Activated CD8-positive, alpha-beta T cell treated with anti-CD3 and anti-CD28 coated beads for 36 hours (primary cell): ENCODE measurements around the gene MYH2. TPM values are rescaled to one million over a fixed set of nuclear protein-coding genes. Genes with fewer than 3 reads are reported as not detected.

Experiments used
- ATAC-seq: fragments of 200-7000 bp; cut with Tn5 transposase; one replicate; pipeline ENCODE4 v1.10.0; 2021; ENCODE audit warnings: mild to moderate bottlenecking, moderate library complexity
- CTCF ChIA-PET: fragments of 350-600 bp; sonication (Branson Sonifier 250); formaldehyde crosslinking; loops from one replicate; lab custom pipeline; 2021; ENCODE audit warnings: antibody characterized with exemption; lab: Charles Lee
- POLR2A ChIA-PET: fragments of 350-600 bp; sonication (Branson Sonifier 250); formaldehyde crosslinking; loops from one replicate; lab custom pipeline; 2021; ENCODE audit warnings: antibody characterized with exemption; lab: Charles Lee
- DNase-seq: peaks from one replicate; pipeline ENCODE4 v3.0.0-alpha.2; 2020
- H3K27ac Mint-ChIP-seq: one replicate; pipeline ENCODE4 v1.8.0; 2021; ENCODE audit warnings: mild to moderate bottlenecking, mixed read lengths
- H3K27me3 Mint-ChIP-seq: one replicate; pipeline ENCODE4 v1.8.0; 2021; ENCODE audit warnings: mixed read lengths
- H3K36me3 Mint-ChIP-seq: one replicate; pipeline ENCODE4 v1.8.0; 2021; ENCODE audit warnings: low read depth, mixed read lengths
- H3K4me1 Mint-ChIP-seq: one replicate; pipeline ENCODE4 v1.8.0; 2021; ENCODE audit warnings: low read depth, mixed read lengths
- H3K4me3 Mint-ChIP-seq: one replicate; pipeline ENCODE4 v1.8.0; 2021; ENCODE audit warnings: mild to moderate bottlenecking, moderate library complexity, mixed read lengths
- H3K9me3 Mint-ChIP-seq: one replicate; pipeline ENCODE4 v1.8.0; 2021; ENCODE audit warnings: mixed read lengths
- CTCF ChIP-seq: fragments of 200-600 bp; IDR thresholded peaks from one replicate; pipeline ENCODE4 v1.8.0; 2022; ENCODE audit warnings: antibody characterized with exemption, mild to moderate bottlenecking
- intact Hi-C: fragments of 100-400 bp; cut with micrococcal nuclease; formaldehyde crosslinking; loops from one replicate; pipeline ENCODE4 v1.10.0; 2022
- total RNA-seq, 2 experiments: library from RNA; stranded (reverse); gene quantifications; one replicate each; pipeline ENCODE4 v1.2.3, GENCODE V29; 2021

Gene MYH2
- total RNA-seq, 2 experiments from 2014 or later, result not detected

- Mint-ChIP-seq H3K27me3 (peaks cover 1% of the 10 kb centered on the region), H3K4me1 (no peaks in the 10 kb centered on the region), H3K36me3 (no peaks in the 10 kb centered on the region), H3K27ac (no peak overlapping the region), H3K9me3 (no peaks in the 10 kb centered on the region), H3K4me3 (no peak overlapping the region)
- no peak for DNase-seq
- ChIA-PET CTCF (no interaction called here), POLR2A (no interaction called here)
- ATAC-seq, result no peak
- intact Hi-C loops, result no loop called here
- no peak for TF ChIP-seq CTCF
These were observed 17.4 kb downstream of the MYH2 start for GRCh38 chr17:10532026-10532425.

- intact Hi-C loops, result no loop called here
- peaks cover 6% of the 10 kb centered on the region for H3K27me3 Mint-ChIP-seq
- H3K4me3 Mint-ChIP-seq, result no peak overlapping the region
- DNase-seq, result no peak
- H3K27ac Mint-ChIP-seq, result no peak overlapping the region
- no peak for ATAC-seq
- H3K4me1 Mint-ChIP-seq, result no peaks in the 10 kb centered on the region
- H3K36me3 Mint-ChIP-seq, result no peaks in the 10 kb centered on the region
- no peaks in the 10 kb centered on the region for H3K9me3 Mint-ChIP-seq
- ChIA-PET CTCF (no interaction called here), POLR2A (no interaction called here)
- TF ChIP-seq CTCF, result no peak
These were observed 22.0 kb downstream of the MYH2 start for GRCh38 chr17:10527419-10527818.

- ATAC-seq (no peak), DNase-seq (no peak)
- Mint-ChIP-seq H3K9me3 (no peaks in the 10 kb centered on the region), H3K4me3 (no peak overlapping the region), H3K27ac (no peak overlapping the region), H3K4me1 (no peaks in the 10 kb centered on the region), H3K36me3 (no peaks in the 10 kb centered on the region), H3K27me3 (peaks cover 9% of the 10 kb centered on the region)
- TF ChIP-seq CTCF, result no peak
- CTCF ChIA-PET, result interaction anchor here (0.6 kb wide), 1 partner anchor 91 kb away, joined by 3 read pairs; no protein-coding TSS in a partner anchor
- POLR2A ChIA-PET, result no interaction called here
- intact Hi-C loops, result no loop called here
These were observed 22.9 kb downstream of the MYH2 start for GRCh38 chr17:10526517-10526916.

- DNase-seq (no peak), ATAC-seq (no peak)
- no peak for TF ChIP-seq CTCF
- H3K36me3 Mint-ChIP-seq, result no peaks in the 10 kb centered on the region
- intact Hi-C loops, result no loop called here
- POLR2A ChIA-PET, result no interaction called here
- H3K9me3 Mint-ChIP-seq, result no peaks in the 10 kb centered on the region
- H3K4me3 Mint-ChIP-seq, result no peak overlapping the region
- CTCF ChIA-PET, result interaction anchor here (1.6 kb wide), 1 partner anchor 13 kb away, joined by 3 read pairs; no protein-coding TSS in a partner anchor
- no peak overlapping the region for H3K27ac Mint-ChIP-seq
- H3K27me3 Mint-ChIP-seq, result peaks cover 11% of the 10 kb centered on the region
- H3K4me1 Mint-ChIP-seq, result no peaks in the 10 kb centered on the region
These were observed 26.4 kb downstream of the MYH2 start for GRCh38 chr17:10523064-10523463.

GRCh38 chr17:10521949-10522348, 27.5 kb downstream of the MYH2 start:
- intact Hi-C loops, result no loop called here
- Mint-ChIP-seq H3K27ac (no peak overlapping the region), H3K9me3 (no peaks in the 10 kb centered on the region), H3K36me3 (no peaks in the 10 kb centered on the region), H3K4me3 (no peak overlapping the region), H3K4me1 (no peaks in the 10 kb centered on the region), H3K27me3 (peaks cover 11% of the 10 kb centered on the region)
- DNase-seq, result no peak
- TF ChIP-seq CTCF, result no peak
- CTCF ChIA-PET, result interaction anchor here (1.6 kb wide), 1 partner anchor 14 kb away, joined by 3 read pairs; no protein-coding TSS in a partner anchor
- ATAC-seq, result no peak
- POLR2A ChIA-PET, result no interaction called here
